ENCODE measurements around the gene KAT6B. TPM values are rescaled to one million over a fixed set of nuclear protein-coding genes. Genes with fewer than 3 reads are reported as not detected.

The KAT6B gene
- total and polyA plus RNA-seq, 10 of the 15 experiments (the other 5 are each of a cell fraction or from before 2014, with no cell fraction given), result 2.7 to 22.6 (median 15.7) TPM

DNA sequence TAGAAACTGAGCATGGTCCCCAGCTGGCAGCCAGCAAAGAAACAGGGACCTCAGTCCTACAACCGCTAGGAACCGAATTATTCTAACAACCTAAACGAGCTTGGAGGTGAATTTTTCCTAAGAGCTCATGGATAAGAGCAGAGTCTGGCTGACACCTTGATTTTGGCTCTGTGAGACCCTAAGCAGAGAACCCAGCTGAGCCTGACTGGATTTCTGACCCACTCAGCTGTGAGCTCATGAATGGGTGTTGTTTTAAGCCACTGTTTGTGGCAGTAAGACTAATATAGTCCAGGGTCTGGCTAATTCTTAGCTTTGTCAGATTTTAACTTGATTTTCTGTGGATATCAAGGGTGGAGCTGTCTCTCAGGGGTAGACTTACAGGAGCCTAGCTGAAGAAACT is 77.1 kb downstream of the KAT6B start:
- SMC1A ChIA-PET (ENCODE audit: uncharacterized antibody, unreplicated experiment), result interaction anchor here (0.6 to 5.6 kb wide), 14 partner anchors 11 to 741 kb away, joined by 3 to 73 read pairs (median 3); no protein-coding TSS in a partner anchor

More for the DNA sequence above, 77.1 kb downstream of the KAT6B start:
- Histone ChIP-seq H3K4me1 (ENCODE audit: control insufficient read depth, insufficient read depth, low read length) (peaks cover 37% of the 10 kb centered on the region), H3K27ac (ENCODE audit: control insufficient read depth, insufficient read depth) (no peak overlapping the region), H3K4me2 (ENCODE audit: control insufficient read depth, insufficient read depth) (no peak overlapping the region), H4K20me1 (ENCODE audit: control insufficient read depth, insufficient read depth) (no peaks in the 10 kb centered on the region), H3K9ac (ENCODE audit: control insufficient read depth, insufficient read depth, low read length) (no peak overlapping the region), H3K27me3 (replicated peaks in 1 of 2; ENCODE audit: control insufficient read depth in 2 of 2, insufficient read depth in 2 of 2, low read length in 1 of 2) (no peaks in the 10 kb centered on the region), H3K9me3 (replicated peaks; ENCODE audit: control insufficient read depth, insufficient read depth, low read length) (no peaks in the 10 kb centered on the region; the same call in 1 of the 3 replicates), H3K79me2 (ENCODE audit: control insufficient read depth, insufficient read depth, low read length) (peaks cover 48% of the 10 kb centered on the region), H2AFZ (ENCODE audit: control insufficient read depth, low read depth, low read length) (no peak overlapping the region), H3K4me3 (no peak overlapping the region), H3K36me3 (ENCODE audit: control insufficient read depth in 2 of 2, insufficient read depth in 2 of 2, low read length in 1 of 2) (no peaks in the 10 kb centered on the region)
- FAIRE-seq, result no peak
- RAD21 ChIA-PET (ENCODE audit: unreplicated experiment), result interaction anchor here (0.9 to 4.5 kb wide), 9 partner anchors 10 to 98 kb away, joined by 3 to 38 read pairs (median 3); partner anchors contain the start of gene KAT6B
- intact Hi-C loops (cut with micrococcal nuclease; ENCODE audit: unreplicated experiment), result loop anchor here (5.0 kb wide), 1 partner anchor 89 kb away; no protein-coding TSS in a partner anchor
- BruUV-seq (replicated peaks), result no TSS peak
- ATAC-seq, result no peak
- WGBS (ENCODE audit: insufficient coverage, insufficient replicate concordance, low lambda C conversion rate, missing lambda C conversion rate), result 96% methylated on average over 3 of the region's 3 CpGs
- POLR2A ChIA-PET, result interaction anchor here (0.5 to 5.9 kb wide), 5 partner anchors 9 to 272 kb away, joined by 3 to 47 read pairs (median 4); no protein-coding TSS in a partner anchor
- TF ChIP-seq PBX3 (IDR thresholded peaks at IDR 0.05; ENCODE audit: insufficient replicate concordance, low read depth, low read length) (no peak), BACH1 (IDR thresholded peaks at IDR 0.05; ENCODE audit: borderline replicate concordance) (no peak), WRNIP1 (IDR thresholded peaks at IDR 0.05; ENCODE audit: borderline replicate concordance, low read depth, low read length) (no peak), SIN3A (IDR thresholded peaks at IDR 0.05; ENCODE audit: low read depth, low read length) (no peak), SMAD5 (IDR thresholded peaks at IDR 0.05; ENCODE audit: low read depth) (no peak), NFYB (IDR thresholded peaks at IDR 0.05; ENCODE audit: insufficient read depth, low read depth, low read length) (no peak), MTA3 (IDR thresholded peaks at IDR 0.05; ENCODE audit: borderline replicate concordance, low read length) (no peak), ZNF24 (IDR thresholded peaks at IDR 0.05) (no peak)
- TF ChIP-seq, protein P1, sequence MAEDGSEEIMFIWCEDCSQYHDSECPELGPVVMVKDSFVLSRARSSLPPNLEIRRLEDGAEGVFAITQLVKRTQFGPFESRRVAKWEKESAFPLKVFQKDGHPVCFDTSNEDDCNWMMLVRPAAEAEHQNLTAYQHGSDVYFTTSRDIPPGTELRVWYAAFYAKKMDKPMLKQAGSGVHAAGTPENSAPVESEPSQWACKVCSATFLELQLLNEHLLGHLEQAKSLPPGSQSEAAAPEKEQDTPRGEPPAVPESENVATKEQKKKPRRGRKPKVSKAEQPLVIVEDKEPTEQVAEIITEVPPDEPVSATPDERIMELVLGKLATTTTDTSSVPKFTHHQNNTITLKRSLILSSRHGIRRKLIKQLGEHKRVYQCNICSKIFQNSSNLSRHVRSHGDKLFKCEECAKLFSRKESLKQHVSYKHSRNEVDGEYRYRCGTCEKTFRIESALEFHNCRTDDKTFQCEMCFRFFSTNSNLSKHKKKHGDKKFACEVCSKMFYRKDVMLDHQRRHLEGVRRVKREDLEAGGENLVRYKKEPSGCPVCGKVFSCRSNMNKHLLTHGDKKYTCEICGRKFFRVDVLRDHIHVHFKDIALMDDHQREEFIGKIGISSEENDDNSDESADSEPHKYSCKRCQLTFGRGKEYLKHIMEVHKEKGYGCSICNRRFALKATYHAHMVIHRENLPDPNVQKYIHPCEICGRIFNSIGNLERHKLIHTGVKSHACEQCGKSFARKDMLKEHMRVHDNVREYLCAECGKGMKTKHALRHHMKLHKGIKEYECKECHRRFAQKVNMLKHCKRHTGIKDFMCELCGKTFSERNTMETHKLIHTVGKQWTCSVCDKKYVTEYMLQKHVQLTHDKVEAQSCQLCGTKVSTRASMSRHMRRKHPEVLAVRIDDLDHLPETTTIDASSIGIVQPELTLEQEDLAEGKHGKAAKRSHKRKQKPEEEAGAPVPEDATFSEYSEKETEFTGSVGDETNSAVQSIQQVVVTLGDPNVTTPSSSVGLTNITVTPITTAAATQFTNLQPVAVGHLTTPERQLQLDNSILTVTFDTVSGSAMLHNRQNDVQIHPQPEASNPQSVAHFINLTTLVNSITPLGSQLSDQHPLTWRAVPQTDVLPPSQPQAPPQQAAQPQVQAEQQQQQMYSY (CRISPR knock-in tag; IDR thresholded peaks at IDR 0.05), result no peak
- CTCF ChIA-PET, result interaction anchor here (0.6 to 3.9 kb wide), 10 partner anchors 11 to 424 kb away, joined by 3 to 34 read pairs (median 6); no protein-coding TSS in a partner anchor
- DNase-seq (ENCODE audit: low read depth, low spot score), result no peak
- in situ Hi-C loops (cut with MboI), result no loop called here
